Glutamatergic neuron (in vitro differentiated cells): Measurements from ENCODE around the gene SLC49A4. TPM values are rescaled to one million over a fixed set of nuclear protein-coding genes. Genes with fewer than 3 reads are reported as not detected.

Experiments
- DNase-seq: peaks from one replicate; pipeline ENCODE4 v3.0.0; 2022
- H3K27ac Mint-ChIP-seq: one replicate; pipeline ENCODE4 v1.8.0; 2020; ENCODE audit warnings: mild to moderate bottlenecking, mixed read lengths, inconsistent platforms; ENCODE audit not compliant: unreplicated experiment
- H3K27me3 Mint-ChIP-seq: one replicate; pipeline ENCODE4 v1.8.0; 2020; ENCODE audit warnings: mild to moderate bottlenecking, moderate library complexity, mixed read lengths, inconsistent platforms; ENCODE audit not compliant: unreplicated experiment
- H3K36me3 Mint-ChIP-seq: one replicate; pipeline ENCODE4 v1.8.0; 2020; ENCODE audit warnings: mild to moderate bottlenecking, mixed read lengths, inconsistent platforms; ENCODE audit not compliant: unreplicated experiment
- H3K4me1 Mint-ChIP-seq: one replicate; pipeline ENCODE4 v1.8.0; 2020; ENCODE audit warnings: mild to moderate bottlenecking, low read depth, mixed read lengths, inconsistent platforms; ENCODE audit not compliant: unreplicated experiment
- H3K4me3 Mint-ChIP-seq: one replicate; pipeline ENCODE4 v1.8.0; 2020; ENCODE audit warnings: mild to moderate bottlenecking, mixed read lengths, inconsistent platforms; ENCODE audit not compliant: unreplicated experiment
- H3K9me3 Mint-ChIP-seq: one replicate; pipeline ENCODE4 v1.8.0; 2020; ENCODE audit warnings: mild to moderate bottlenecking, moderate library complexity, mixed read lengths, inconsistent platforms; ENCODE audit not compliant: unreplicated experiment
- CTCF ChIP-seq: fragments of 200-600 bp; sonication (generic); IDR thresholded peaks from one replicate; pipeline ENCODE4 v1.5.0; 2021; ENCODE audit not compliant: partially characterized antibody, unreplicated experiment
- total RNA-seq: library from RNA; stranded (reverse); fragmentation: NEBNext Ultra II Directional; extraction: Animal tissue kit (Norgen Biotek cat#: 25700); gene quantifications from one replicate; pipeline ENCODE4 v1.2.1, GENCODE V29; 2021; ENCODE audit not compliant: unreplicated experiment

Gene SLC49A4
- total RNA-seq, 1 donor from 2014 or later = 8.6 TPM

- Mint-ChIP-seq H3K4me3 (no peak overlapping the region), H3K36me3 (peaks cover 4% of the 10 kb centered on the region), H3K27me3 (no peaks in the 10 kb centered on the region), H3K9me3 (no peaks in the 10 kb centered on the region), H3K27ac (no peak overlapping the region), H3K4me1 (no peaks in the 10 kb centered on the region)
- no peak for DNase-seq
- no peak for TF ChIP-seq CTCF
These were observed 39.4 kb upstream of the SLC49A4 start for GRCh38 chr3:122755491-122755890.

GRCh38 chr3:122758877-122759560 is 35.9 kb upstream of the SLC49A4 start:
- no peak overlapping the region for H3K4me3 Mint-ChIP-seq
- H3K27me3 Mint-ChIP-seq = no peaks in the 10 kb centered on the region
- no peak overlapping the region for H3K27ac Mint-ChIP-seq
- H3K36me3 Mint-ChIP-seq = peaks cover 4% of the 10 kb centered on the region
- DNase-seq = no peak
- no peaks in the 10 kb centered on the region for H3K9me3 Mint-ChIP-seq
- no peak for TF ChIP-seq CTCF
- H3K4me1 Mint-ChIP-seq = no peaks in the 10 kb centered on the region

GRCh38 chr3:122760453-122761271 is 34.2 kb upstream of the SLC49A4 start:
- no peak for TF ChIP-seq CTCF
- Mint-ChIP-seq H3K27ac (no peak overlapping the region), H3K4me1 (no peaks in the 10 kb centered on the region), H3K27me3 (no peaks in the 10 kb centered on the region), H3K4me3 (no peak overlapping the region), H3K9me3 (no peaks in the 10 kb centered on the region), H3K36me3 (peaks cover 4% of the 10 kb centered on the region)
- no peak for DNase-seq

- Mint-ChIP-seq H3K4me1 (no peaks in the 10 kb centered on the region), H3K27ac (no peak overlapping the region), H3K27me3 (no peaks in the 10 kb centered on the region), H3K36me3 (no peaks in the 10 kb centered on the region), H3K9me3 (no peaks in the 10 kb centered on the region), H3K4me3 (no peak overlapping the region)
- DNase-seq = no peak
- no peak for TF ChIP-seq CTCF
These were observed 28.4 kb upstream of the SLC49A4 start for GRCh38 chr3:122766430-122766829.
